SHP77 (cell line): ENCODE measurements around the gene MEIOB.
A peak's percentile ranks its signal among the peaks of the same experiment; 100 is the strongest.

Experiments
- DNase-seq, 2 experiments: peaks; one replicate each; lab custom pipeline; 2025; lab: John Stamatoyannopoulos, UW

Gene MEIOB

GRCh38 chr16:1830213-1830612, 41.8 kb downstream of the MEIOB start:
- DNase-seq, result no peak

GRCh38 chr16:1828645-1829410, 43.1 kb downstream of the MEIOB start:
- DNase-seq, result no peak

- peak; percentile 83 to 92 for DNase-seq
These were observed 45.0 kb downstream of the MEIOB start, which contains the start of the genes FAHD1 and HAGH for GRCh38 chr16:1826691-1827573. Gene FAHD1 (plus strand): TSS chr16:1827206. CDS start chr16:1827239, 33 bp downstream. Gene HAGH (minus strand): TSS chr16:1826825. CDS start chr16:1826787, 38 bp downstream.

- DNase-seq, result peak; percentile 27 to 58
These were observed 45.9 kb downstream of the MEIOB start for GRCh38 chr16:1825864-1826690.

GRCh38 chr16:1825381-1825863, 46.5 kb downstream of the MEIOB start:
- DNase-seq, result no peak

GRCh38 chr16:1823821-1824220, 48.1 kb downstream of the MEIOB start:
- DNase-seq, result peak in 1 of 2 experiments; percentile 4

- DNase-seq, result no peak
These were observed 49.2 kb downstream of the MEIOB start for GRCh38 chr16:1822801-1823200.

GRCh38 chr16:1821861-1822611, 49.9 kb downstream of the MEIOB start:
- DNase-seq, result no peak

GRCh38 chr16:1820946-1821290, 51.0 kb downstream of the MEIOB start:
- no peak for DNase-seq

GRCh38 chr16:1820096-1820945, 51.6 kb downstream of the MEIOB start:
- no peak for DNase-seq

GRCh38 chr16:1819611-1820010, 52.4 kb downstream of the MEIOB start:
- DNase-seq, result no peak

GRCh38 chr16:1818873-1819525, 53.0 kb downstream of the MEIOB start:
- no peak for DNase-seq

GRCh38 chr16:1818204-1818872, 53.6 kb downstream of the MEIOB start:
- DNase-seq, result no peak

- no peak for DNase-seq
These were observed 54.2 kb downstream of the MEIOB start for GRCh38 chr16:1817716-1818115.

GRCh38 chr16:1817276-1817589, 54.7 kb downstream of the MEIOB start:
- no peak for DNase-seq

GRCh38 chr16:1816396-1817275, 55.3 kb downstream of the MEIOB start:
- DNase-seq, result no peak

GRCh38 chr16:1815461-1815860, 56.5 kb downstream of the MEIOB start:
- DNase-seq, result no peak

GRCh38 chr16:1812732-1813163, 59.2 kb downstream of the MEIOB start:
- DNase-seq, result peak; percentile 64 to 68
